22Rv1 (cell line): Measurements from ENCODE around the gene PIK3R6.
A peak's percentile ranks its signal among the peaks of the same experiment; 100 is the strongest.

Source experiments
- CTCF ChIP-seq: fragments of 450-650 bp; IDR thresholded peaks from 2 replicates; pipeline ENCODE4 v1.5.1; 2017; ENCODE audit warnings: mild to moderate bottlenecking
- ZFX ChIP-seq: fragments of 450-650 bp; IDR thresholded peaks from 2 replicates; pipeline ENCODE4 v1.6.1; 2017; ENCODE audit warnings: antibody characterized with exemption, borderline replicate concordance

- TF ChIP-seq CTCF (peak; percentile 87), ZFX (no peak)
These were observed 81.7 kb downstream of the PIK3R6 start for GRCh38 chr17:8785547-8786413.
